IMR-90 (cell line): ENCODE results near the gene YPEL1. TPM values are rescaled to one million over a fixed set of nuclear protein-coding genes. Genes with fewer than 3 reads are reported as not detected.

Source experiments
- ATAC-seq: fragments of 200-7000 bp; cut with Tn5 transposase; 2 replicates; pipeline ENCODE4 v1.9.1; 2020; ENCODE audit warnings: low read depth, mild to moderate bottlenecking, moderate library complexity
- BruUV-seq: library from RNA; stranded (reverse); fragments of 400-500 nt; replicated peaks from 2 replicates; lab custom pipeline; 2021; lab: Mats Ljungman, UMichigan
- CTCF ChIA-PET: fragments of 300-600 bp; formaldehyde crosslinking; extraction: SDS; loops from one replicate; lab custom pipeline; 2021; ENCODE audit warnings: antibody characterized with exemption; lab: Yijun Ruan, JAX
- POLR2A ChIA-PET: fragments of 300-600 bp; sonication (Branson Sonifier 250); formaldehyde crosslinking; loops from one replicate; lab custom pipeline; 2022; ENCODE audit warnings: antibody characterized with exemption; ENCODE audit not compliant: unreplicated experiment; lab: Charles Lee
- DNase-seq: peaks from one replicate; pipeline ENCODE4 v3.0.0; 2013
- H2AFZ ChIP-seq: replicated peaks from 2 replicates; pipeline ENCODE3; 2013; ENCODE audit warnings: low read length, mild to moderate bottlenecking; ENCODE audit not compliant: poor library complexity
- H2AK5ac ChIP-seq: 2 replicates; pipeline ENCODE4 v1.6.1; 2013; ENCODE audit warnings: low read depth, low read length, inconsistent platforms
- H2AK9ac ChIP-seq: replicated peaks from 2 replicates; pipeline ENCODE3; 2013; ENCODE audit warnings: mild to moderate bottlenecking, low read depth, low read length, moderate library complexity; ENCODE audit not compliant: poor library complexity
- H2BK120ac ChIP-seq: 2 replicates; pipeline ENCODE4 v1.6.1; 2013; ENCODE audit warnings: low read depth, low read length, inconsistent platforms
- H2BK15ac ChIP-seq: 3 replicates; pipeline ENCODE4 v1.6.1; 2013; ENCODE audit warnings: low read depth, low read length, inconsistent platforms
- H2BK20ac ChIP-seq: 2 replicates; pipeline ENCODE4 v1.6.1; 2013; ENCODE audit warnings: low read depth, mild to moderate bottlenecking, inconsistent platforms, low read length, moderate library complexity
- H2BK5ac ChIP-seq: 2 replicates; pipeline ENCODE4 v1.6.1; 2013; ENCODE audit warnings: mild to moderate bottlenecking, low read depth, low read length, inconsistent platforms; ENCODE audit not compliant: poor library complexity, severe bottlenecking
- H3K14ac ChIP-seq: replicated peaks from 2 replicates; pipeline ENCODE4 v1.6.1; 2013; ENCODE audit warnings: low read depth, low read length, inconsistent platforms
- H3K18ac ChIP-seq: 2 replicates; pipeline ENCODE4 v1.6.1; 2013; ENCODE audit warnings: low read depth, low read length, control low read depth
- H3K23ac ChIP-seq: 2 replicates; pipeline ENCODE4 v1.6.1; 2013; ENCODE audit warnings: low read depth, low read length, inconsistent platforms
- H3K27ac ChIP-seq: 2 replicates; pipeline ENCODE4 v1.5.1; 2013; ENCODE audit warnings: mild to moderate bottlenecking, control low read depth, low read length; ENCODE audit not compliant: insufficient read depth
- H3K27me3 ChIP-seq: 2 replicates; pipeline ENCODE4 v1.6.1; 2013; ENCODE audit warnings: low read length; ENCODE audit not compliant: control insufficient read depth, insufficient read depth
- H3K36me3 ChIP-seq: 2 replicates; pipeline ENCODE4 v1.6.1; 2013; ENCODE audit warnings: low read length, mixed read lengths; ENCODE audit not compliant: control insufficient read depth, insufficient read depth
- H3K4ac ChIP-seq: 2 replicates; pipeline ENCODE4 v1.6.1; 2013; ENCODE audit warnings: low read depth, low read length, inconsistent platforms
- H3K4me1 ChIP-seq: 2 replicates; pipeline ENCODE4 v1.6.1; 2013; ENCODE audit warnings: low read length, mixed read lengths; ENCODE audit not compliant: control insufficient read depth, insufficient read depth
- H3K4me2 ChIP-seq: 2 replicates; pipeline ENCODE4 v1.6.1; 2013; ENCODE audit warnings: low read depth, mild to moderate bottlenecking, control low read depth, low read length, moderate library complexity
- H3K4me3 ChIP-seq: 2 replicates; pipeline ENCODE4 v1.5.1; 2013; ENCODE audit warnings: low read depth, mild to moderate bottlenecking, control low read depth, low read length, moderate library complexity; ENCODE audit not compliant: insufficient read depth
- H3K56ac ChIP-seq: 2 replicates; pipeline ENCODE4 v1.6.1; 2013; ENCODE audit warnings: low read length, inconsistent platforms; ENCODE audit not compliant: insufficient read depth; ENCODE audit errors: extremely low read depth
- H3K79me1 ChIP-seq, 2 experiments: 2 replicates each; pipeline ENCODE4 v1.6.1; 2013; ENCODE audit warnings: low read length in 2 of 2, inconsistent platforms in 1 of 2, low read depth in 1 of 2
- H3K9ac ChIP-seq: 2 replicates; pipeline ENCODE4 v1.6.1; 2013; ENCODE audit warnings: low read depth, low read length, control low read depth
- H3K9me1 ChIP-seq: 2 replicates; pipeline ENCODE4 v1.6.1; 2013; ENCODE audit warnings: low read length, inconsistent platforms; ENCODE audit not compliant: insufficient read depth
- H3K9me3 ChIP-seq: 2 replicates; pipeline ENCODE4 v1.6.1; 2013; ENCODE audit warnings: low read length; ENCODE audit not compliant: control insufficient read depth, insufficient read depth
- H4K20me1 ChIP-seq: 2 replicates; pipeline ENCODE4 v1.6.1; 2013; ENCODE audit warnings: low read length, inconsistent platforms; ENCODE audit not compliant: insufficient read depth
- H4K5ac ChIP-seq: 2 replicates; pipeline ENCODE4 v1.6.1; 2013; ENCODE audit warnings: mild to moderate bottlenecking, low read depth, low read length, control low read depth
- H4K8ac ChIP-seq, 2 experiments: 2 replicates each; pipeline ENCODE4 v1.6.1; 2013; ENCODE audit warnings: low read depth in 2 of 2, low read length in 2 of 2, control low read depth in 1 of 2, inconsistent platforms in 1 of 2
- H4K91ac ChIP-seq: 2 replicates; pipeline ENCODE4 v1.6.1; 2013; ENCODE audit warnings: low read depth, low read length, inconsistent platforms; ENCODE audit not compliant: insufficient read depth
- CEBPB ChIP-seq: IDR thresholded peaks from 2 replicates; pipeline ENCODE4 v1.6.1; 2012; ENCODE audit warnings: low read depth, low read length, improper control_type of control experiment
- CHD1 ChIP-seq: IDR thresholded peaks from 2 replicates; pipeline ENCODE4 v1.6.1; 2012; ENCODE audit warnings: low read depth, low read length, improper control_type of control experiment
- MAFK ChIP-seq: IDR thresholded peaks from 2 replicates; pipeline ENCODE4 v1.6.1; 2012; ENCODE audit warnings: low read depth, low read length, improper control_type of control experiment
- MXI1 ChIP-seq: IDR thresholded peaks from 2 replicates; pipeline ENCODE4 v1.6.1; 2012; ENCODE audit warnings: low read depth, mild to moderate bottlenecking, low read length, moderate library complexity, borderline replicate concordance
- NFE2L2 ChIP-seq: fragments of 150-350 bp; IDR thresholded peaks from 2 replicates; pipeline ENCODE4 v1.6.1; 2016; ENCODE audit warnings: low read depth, mild to moderate bottlenecking, low read length
- POLR2A ChIP-seq: IDR thresholded peaks from 2 replicates; pipeline ENCODE4 v1.6.1; 2012; ENCODE audit warnings: mild to moderate bottlenecking, low read depth, low read length
- RAD21 ChIP-seq: IDR thresholded peaks from 2 replicates; pipeline ENCODE4 v1.6.1; 2012; ENCODE audit warnings: low read length, improper control_type of control experiment
- WGBS, 2 experiments: methylation state at CpG; one replicate each; pipeline versions ENCODE4 v1.1.5 to v1.1.7; 2013; ENCODE audit warnings: missing lambda C conversion rate in 2 of 2; ENCODE audit not compliant: insufficient read length in 1 of 2; ENCODE audit errors: extremely low coverage in 2 of 2; 5-methylcytosine and 5-hydroxymethylcytosine counted together
- dilution Hi-C: fragments of 300-500 bp; cut with HindIII; formaldehyde crosslinking; loops from one replicate; pipeline ENCODE4 v1.14.3; 2018; ENCODE audit warnings: low sequenced_read_pairs; ENCODE audit not compliant: unreplicated experiment
- in situ Hi-C: fragments of 300-500 bp; cut with MboI; formaldehyde crosslinking; loops from 3 replicates; pipeline ENCODE4 v1.14.3; 2019; ENCODE audit warnings: low sequenced_read_pairs, inconsistent platforms, mixed read lengths
- intact Hi-C: fragments of 100-400 bp; cut with micrococcal nuclease; formaldehyde crosslinking; loops from 2 replicates; pipeline ENCODE4 v1.10.0; 2022
- polyA plus RNA-seq, 3 experiments: library from polyadenylated mRNA; depleted of rRNA; stranded (reverse); fragments of >200 nt; gene quantifications; 2 replicates each; pipeline ENCODE4 v1.2.3, GENCODE V29; 2012; ENCODE audit warnings: low replicate concordance in 1 of 3
- total RNA-seq: library from RNA; depleted of rRNA; stranded (reverse); fragments of >200 nt; gene quantifications from 2 replicates; pipeline ENCODE4 v1.2.3, GENCODE V29; 2012
- TF ChIP-seq, protein P1 (sequence below): conservative IDR thresholded peaks from 2 replicates; pipeline ENCODE4 v1.5.1; 2012; ENCODE audit warnings: mild to moderate bottlenecking, low read depth, low read length, improper control_type of control experiment

YPEL1 gene
- total and polyA plus RNA-seq, 2 of the 4 experiments (the other 2 are of a cell fraction): 0.72 to 1.3 TPM

DNA sequence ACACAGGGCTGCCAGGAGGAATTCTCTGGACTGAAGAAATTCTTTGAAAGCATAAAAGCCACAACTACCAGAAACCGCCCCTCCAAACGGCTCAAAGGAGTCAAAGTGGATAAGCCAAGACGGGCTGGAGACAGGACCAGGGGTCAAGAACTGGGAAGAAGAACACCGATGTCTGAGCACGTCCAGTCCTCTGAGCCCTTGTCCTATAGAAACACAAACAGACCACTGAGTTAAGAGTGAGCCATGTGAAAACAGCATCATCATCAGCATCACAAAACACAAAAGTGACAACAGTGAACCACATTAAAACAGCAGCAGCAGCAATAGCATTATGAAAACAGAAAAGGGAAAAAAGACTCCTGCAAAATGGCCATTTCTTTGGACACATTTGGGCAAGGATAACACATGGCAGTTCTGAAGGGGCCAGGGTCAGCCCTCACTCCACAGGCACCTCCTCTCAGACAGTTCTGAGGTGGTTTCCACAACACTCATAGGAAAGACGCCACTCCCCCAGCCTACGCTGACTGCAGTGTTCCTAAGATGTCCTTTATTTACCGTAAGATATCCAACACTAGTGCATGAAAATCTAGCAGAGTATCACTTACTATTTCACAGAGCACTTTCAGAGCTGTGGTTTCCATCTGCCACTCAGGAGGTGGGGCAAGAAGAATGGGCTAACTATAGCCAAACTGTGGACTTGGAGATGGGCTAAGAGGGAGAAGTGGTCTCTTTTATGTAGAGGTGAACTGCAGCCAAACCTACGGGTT, 28.6 kb upstream of the YPEL1 start:
- H2BK15ac ChIP-seq: no peak overlapping the region
- peaks cover 35% of the 10 kb centered on the region for H3K9me1 ChIP-seq
- H3K36me3 ChIP-seq: peaks cover 52% of the 10 kb centered on the region
- WGBS, 2 experiments: 100% methylated on average over 1 of the region's 9 CpGs; no CpG with 5 or more reads in 1 of the 2 experiments
- peaks cover 15 to 48% of the 10 kb centered on the region in 2 experiments for H3K79me1 ChIP-seq
- no peak overlapping the region for H3K56ac ChIP-seq
- no peak overlapping the region for H2AK5ac ChIP-seq
- ATAC-seq (no peak), DNase-seq (no peak)
- H3K9ac ChIP-seq: no peak overlapping the region
- H4K20me1 ChIP-seq: peaks cover 19% of the 10 kb centered on the region; the same call in 1 of the 2 replicates
- no peak overlapping the region for H2BK5ac ChIP-seq
- no TSS peak for BruUV-seq
- dilution Hi-C loops: no loop called here
- H3K27ac ChIP-seq: no peak overlapping the region
- no peak overlapping the region for H2AFZ ChIP-seq
- H3K4me2 ChIP-seq: no peak overlapping the region
- H3K27me3 ChIP-seq: no peaks in the 10 kb centered on the region
- TF ChIP-seq NFE2L2: no peak
- no peak for TF ChIP-seq CHD1
- no peak for TF ChIP-seq CEBPB
- TF ChIP-seq, protein P1, sequence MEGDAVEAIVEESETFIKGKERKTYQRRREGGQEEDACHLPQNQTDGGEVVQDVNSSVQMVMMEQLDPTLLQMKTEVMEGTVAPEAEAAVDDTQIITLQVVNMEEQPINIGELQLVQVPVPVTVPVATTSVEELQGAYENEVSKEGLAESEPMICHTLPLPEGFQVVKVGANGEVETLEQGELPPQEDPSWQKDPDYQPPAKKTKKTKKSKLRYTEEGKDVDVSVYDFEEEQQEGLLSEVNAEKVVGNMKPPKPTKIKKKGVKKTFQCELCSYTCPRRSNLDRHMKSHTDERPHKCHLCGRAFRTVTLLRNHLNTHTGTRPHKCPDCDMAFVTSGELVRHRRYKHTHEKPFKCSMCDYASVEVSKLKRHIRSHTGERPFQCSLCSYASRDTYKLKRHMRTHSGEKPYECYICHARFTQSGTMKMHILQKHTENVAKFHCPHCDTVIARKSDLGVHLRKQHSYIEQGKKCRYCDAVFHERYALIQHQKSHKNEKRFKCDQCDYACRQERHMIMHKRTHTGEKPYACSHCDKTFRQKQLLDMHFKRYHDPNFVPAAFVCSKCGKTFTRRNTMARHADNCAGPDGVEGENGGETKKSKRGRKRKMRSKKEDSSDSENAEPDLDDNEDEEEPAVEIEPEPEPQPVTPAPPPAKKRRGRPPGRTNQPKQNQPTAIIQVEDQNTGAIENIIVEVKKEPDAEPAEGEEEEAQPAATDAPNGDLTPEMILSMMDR: no peak
- no peak for TF ChIP-seq RAD21
- no peak for TF ChIP-seq MXI1
- no peak for TF ChIP-seq POLR2A
- no peak for TF ChIP-seq MAFK
- CTCF ChIA-PET: interaction anchor here (0.6 kb wide), 2 partner anchors 55 to 71 kb away, joined by 3 to 8 read pairs; no protein-coding TSS in a partner anchor
- peaks cover 18% of the 10 kb centered on the region for H3K4me1 ChIP-seq
- H4K8ac ChIP-seq: no peak overlapping the region
- no peak overlapping the region for H4K91ac ChIP-seq
- no peak overlapping the region for H2BK20ac ChIP-seq
- intact Hi-C loops: loop anchor here (5.0 kb wide), 1 partner anchor 103 kb away; the partner anchor contains the start of gene MAPK1
- H3K18ac ChIP-seq: no peak overlapping the region
- no peak overlapping the region for H3K23ac ChIP-seq
- H4K5ac ChIP-seq: no peak overlapping the region
- POLR2A ChIA-PET: interaction anchor here (0.6 kb wide), 1 partner anchor 9 kb away, joined by 6 read pairs; no protein-coding TSS in a partner anchor
- H2BK120ac ChIP-seq: no peak overlapping the region
- no peak overlapping the region for H3K14ac ChIP-seq
- no peak overlapping the region for H3K4me3 ChIP-seq
- H3K4ac ChIP-seq: no peak overlapping the region
- in situ Hi-C loops: no loop called here
- no peaks in the 10 kb centered on the region for H3K9me3 ChIP-seq
- H2AK9ac ChIP-seq: no peak overlapping the region
